B cell (primary cell): ENCODE results near the gene SEC16B. TPM values are rescaled to one million over a fixed set of nuclear protein-coding genes. Genes with fewer than 3 reads are reported as not detected.

Source experiments
- ATAC-seq: fragments of 200-7000 bp; cut with Tn5 transposase; one replicate; pipeline ENCODE4 v1.10.0; 2021; ENCODE audit warnings: low read depth, mild to moderate bottlenecking, moderate number of reproducible peaks, moderate library complexity
- CTCF ChIA-PET: fragments of 350-600 bp; sonication (Branson Sonifier 250); formaldehyde crosslinking; loops from one replicate; lab custom pipeline; 2021; ENCODE audit warnings: antibody characterized with exemption, inconsistent platforms; lab: Charles Lee
- POLR2A ChIA-PET: fragments of 350-600 bp; sonication (Branson Sonifier 250); formaldehyde crosslinking; loops from one replicate; lab custom pipeline; 2021; ENCODE audit warnings: antibody characterized with exemption; lab: Charles Lee
- DNase-seq: peaks from one replicate; pipeline ENCODE4 v3.0.0; 2013
- H2AFZ ChIP-seq: 2 replicates; pipeline ENCODE4 v1.6.1; 2012; ENCODE audit warnings: mild to moderate bottlenecking, low read depth, low read length; ENCODE audit not compliant: insufficient read depth, poor library complexity, severe bottlenecking
- H3K27ac ChIP-seq, 2 donors: 1 replicate in 1 of 2; 2 replicates in 1 of 2; pipeline ENCODE4 v1.5.1; 2012 to 2013; ENCODE audit warnings: low read length in 2 of 2, mild to moderate bottlenecking in 2 of 2, moderate library complexity in 1 of 2
- H3K27me3 ChIP-seq, 4 experiments: fragments of 200-600 bp in 1 of 4; sonication (generic) in 1 of 4; replicated peaks in 1 of 4; 1 replicate in 2 of 4; 2 replicates in 2 of 4; pipeline versions ENCODE4 v1.6.1 to v1.7.0; 2013 to 2016; ENCODE audit warnings: low read length in 3 of 4, mild to moderate bottlenecking in 2 of 4, mixed read lengths in 1 of 4, moderate library complexity in 1 of 4; ENCODE audit not compliant: insufficient read depth in 4 of 4, control insufficient read depth in 3 of 4; ENCODE audit errors: control extremely low read depth in 1 of 4
- H3K36me3 ChIP-seq, 2 experiments: replicated peaks in 1 of 2; 1 replicate in 1 of 2; 2 replicates in 1 of 2; pipeline versions ENCODE4 v1.6.1 to v1.7.1; 2013; ENCODE audit warnings: low read length in 1 of 2; ENCODE audit not compliant: insufficient read depth in 2 of 2, control insufficient read depth in 1 of 2; ENCODE audit errors: control extremely low read depth in 1 of 2, extremely low read depth in 1 of 2
- H3K4me1 ChIP-seq, 2 donors: fragments of 200-600 bp in 1 of 2; sonication (generic) in 1 of 2; 1 replicate in 1 of 2; 2 replicates in 1 of 2; pipeline versions ENCODE4 v1.5.1 to v1.6.1; 2013 to 2017; ENCODE audit warnings: low read length in 2 of 2; ENCODE audit not compliant: control insufficient read depth in 2 of 2, insufficient read depth in 2 of 2
- H3K4me2 ChIP-seq: replicated peaks from 2 replicates; pipeline ENCODE3; 2012; ENCODE audit warnings: mild to moderate bottlenecking, low read depth, low read length; ENCODE audit not compliant: poor library complexity, severe bottlenecking
- H3K4me3 ChIP-seq, 5 experiments: fragments of 200-600 bp in 1 of 5; sonication (generic) in 1 of 5; 1 replicate in 3 of 5; 2 replicates in 2 of 5; pipeline versions ENCODE4 v1.5.1 to v1.7.0; 2011 to 2016; ENCODE audit warnings: low read length in 4 of 5, mild to moderate bottlenecking in 4 of 5, low read depth in 2 of 5, control low read depth in 1 of 5, moderate library complexity in 1 of 5; ENCODE audit not compliant: insufficient read depth in 1 of 5; ENCODE audit errors: control extremely low read depth in 1 of 5, extremely low read depth in 1 of 5
- H3K79me2 ChIP-seq: fragments of 200-600 bp; sonication (generic); one replicate; pipeline ENCODE4 v1.6.0; 2016; ENCODE audit warnings: low read length; ENCODE audit not compliant: control insufficient read depth, insufficient read depth
- H3K9ac ChIP-seq: fragments of 200-600 bp; sonication (generic); 2 replicates; pipeline ENCODE4 v1.6.1; 2017; ENCODE audit warnings: mild to moderate bottlenecking, low read length, moderate library complexity
- H3K9me3 ChIP-seq, 3 donors: one replicate each; pipeline versions ENCODE4 v1.6.1 to v1.7.1; 2013; ENCODE audit warnings: low read length in 2 of 3; ENCODE audit not compliant: control insufficient read depth in 2 of 3, insufficient read depth in 1 of 3; ENCODE audit errors: control extremely low read depth in 1 of 3
- H4K20me1 ChIP-seq: 2 replicates; pipeline ENCODE4 v1.6.0; 2012; ENCODE audit warnings: mild to moderate bottlenecking, low read length; ENCODE audit not compliant: insufficient read depth, control insufficient read depth, poor library complexity, severe bottlenecking
- H3K27ac Mint-ChIP-seq: one replicate; pipeline ENCODE4 v1.8.0; 2021; ENCODE audit warnings: mixed read lengths
- H3K27me3 Mint-ChIP-seq: one replicate; pipeline ENCODE4 v1.8.0; 2021; ENCODE audit warnings: mixed read lengths
- H3K4me1 Mint-ChIP-seq: one replicate; pipeline ENCODE4 v1.8.0; 2021; ENCODE audit warnings: mixed read lengths
- H3K4me3 Mint-ChIP-seq: one replicate; pipeline ENCODE4 v1.8.0; 2021; ENCODE audit warnings: mixed read lengths
- H3K9me3 Mint-ChIP-seq: one replicate; pipeline ENCODE4 v1.8.0; 2022; ENCODE audit warnings: mixed read lengths; ENCODE audit not compliant: insufficient read depth
- EZH2 ChIP-seq: IDR thresholded peaks from 2 replicates; pipeline ENCODE4 v1.6.1; 2012; ENCODE audit warnings: borderline replicate concordance, low read depth, mild to moderate bottlenecking, moderate library complexity, low read length; ENCODE audit not compliant: insufficient read depth, poor library complexity, severe bottlenecking
- WGBS: methylation state at CpG from one replicate; pipeline ENCODE4 v1.1.5; 2013; ENCODE audit warnings: missing lambda C conversion rate; ENCODE audit not compliant: insufficient coverage; 5-methylcytosine and 5-hydroxymethylcytosine counted together
- intact Hi-C: fragments of 100-400 bp; cut with micrococcal nuclease; formaldehyde crosslinking; loops from one replicate; pipeline ENCODE4 v1.10.0; 2022
- polyA plus RNA-seq: library from polyadenylated mRNA; depleted of rRNA; stranded (reverse); fragments of >200 nt; gene quantifications from 2 replicates; pipeline ENCODE4 v1.2.3, GENCODE V29; 2012
- total RNA-seq, 2 donors: library from RNA; stranded (reverse); fragments of 120-200 nt in 1 of 2; gene quantifications; 1 replicate in 1 of 2; 2 replicates in 1 of 2; pipeline versions ENCODE4 v1.2.3 to v1.2.4, GENCODE V29; 2013 to 2022
- TF ChIP-seq, protein P1 (sequence below): fragments of 200-600 bp; IDR thresholded peaks from one replicate; pipeline ENCODE4 v1.8.0; 2022; ENCODE audit warnings: antibody characterized with exemption, mild to moderate bottlenecking

Gene SEC16B
- total and polyA plus RNA-seq, 2 donors (not counting 1 experiment from before 2014, with no cell fraction given): 0.03 to 0.10 TPM

DNA sequence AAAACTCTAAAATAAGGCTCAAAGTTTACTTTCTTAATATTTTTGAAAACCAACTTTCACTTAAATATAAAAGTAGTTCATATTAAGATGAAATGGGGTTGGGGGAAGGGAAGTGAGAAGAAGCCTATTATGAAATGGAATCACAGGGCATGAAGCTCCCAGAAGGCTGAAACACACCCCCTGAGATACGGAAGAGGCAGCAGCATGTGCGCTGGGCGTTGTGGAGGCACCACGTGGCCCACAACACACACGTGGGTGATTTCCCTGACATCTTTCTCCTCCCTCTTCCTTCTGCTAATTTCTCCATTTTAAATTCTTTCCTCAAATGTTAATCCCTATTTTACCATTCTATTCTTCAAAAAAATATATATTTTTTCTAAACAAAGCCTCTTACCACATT lies 35.6 kb upstream of the SEC16B start:
- H3K79me2 ChIP-seq: no peaks in the 10 kb centered on the region
- H3K9me3 Mint-ChIP-seq: no peaks in the 10 kb centered on the region
- H3K36me3 ChIP-seq: no peaks in the 10 kb centered on the region
- peaks cover 28% of the 10 kb centered on the region for H3K27me3 Mint-ChIP-seq
- no peak overlapping the region for H3K4me3 ChIP-seq
- POLR2A ChIA-PET: no interaction called here
- no peak overlapping the region for H3K27ac Mint-ChIP-seq
- H3K4me3 Mint-ChIP-seq: no peak overlapping the region
- no peak overlapping the region for H3K9ac ChIP-seq
- WGBS: 69% methylated on average over 5 of the region's 5 CpGs
- H3K27ac ChIP-seq: no peak overlapping the region
- H3K4me1 Mint-ChIP-seq: no peaks in the 10 kb centered on the region
- H3K4me2 ChIP-seq: no peak overlapping the region
- no peaks in the 10 kb centered on the region for H3K27me3 ChIP-seq
- H4K20me1 ChIP-seq: no peaks in the 10 kb centered on the region
- CTCF ChIA-PET: interaction anchor here (0.6 kb wide), 1 partner anchor 150 kb away, joined by 5 read pairs; no protein-coding TSS in a partner anchor
- intact Hi-C loops: no loop called here
- ATAC-seq: no peak
- H3K4me1 ChIP-seq: no peaks in the 10 kb centered on the region
- no peaks in the 10 kb centered on the region for H3K9me3 ChIP-seq
- TF ChIP-seq EZH2: no peak
- TF ChIP-seq, protein P1, sequence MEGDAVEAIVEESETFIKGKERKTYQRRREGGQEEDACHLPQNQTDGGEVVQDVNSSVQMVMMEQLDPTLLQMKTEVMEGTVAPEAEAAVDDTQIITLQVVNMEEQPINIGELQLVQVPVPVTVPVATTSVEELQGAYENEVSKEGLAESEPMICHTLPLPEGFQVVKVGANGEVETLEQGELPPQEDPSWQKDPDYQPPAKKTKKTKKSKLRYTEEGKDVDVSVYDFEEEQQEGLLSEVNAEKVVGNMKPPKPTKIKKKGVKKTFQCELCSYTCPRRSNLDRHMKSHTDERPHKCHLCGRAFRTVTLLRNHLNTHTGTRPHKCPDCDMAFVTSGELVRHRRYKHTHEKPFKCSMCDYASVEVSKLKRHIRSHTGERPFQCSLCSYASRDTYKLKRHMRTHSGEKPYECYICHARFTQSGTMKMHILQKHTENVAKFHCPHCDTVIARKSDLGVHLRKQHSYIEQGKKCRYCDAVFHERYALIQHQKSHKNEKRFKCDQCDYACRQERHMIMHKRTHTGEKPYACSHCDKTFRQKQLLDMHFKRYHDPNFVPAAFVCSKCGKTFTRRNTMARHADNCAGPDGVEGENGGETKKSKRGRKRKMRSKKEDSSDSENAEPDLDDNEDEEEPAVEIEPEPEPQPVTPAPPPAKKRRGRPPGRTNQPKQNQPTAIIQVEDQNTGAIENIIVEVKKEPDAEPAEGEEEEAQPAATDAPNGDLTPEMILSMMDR: no peak
- no peak for DNase-seq
- no peak overlapping the region for H2AFZ ChIP-seq

DNA sequence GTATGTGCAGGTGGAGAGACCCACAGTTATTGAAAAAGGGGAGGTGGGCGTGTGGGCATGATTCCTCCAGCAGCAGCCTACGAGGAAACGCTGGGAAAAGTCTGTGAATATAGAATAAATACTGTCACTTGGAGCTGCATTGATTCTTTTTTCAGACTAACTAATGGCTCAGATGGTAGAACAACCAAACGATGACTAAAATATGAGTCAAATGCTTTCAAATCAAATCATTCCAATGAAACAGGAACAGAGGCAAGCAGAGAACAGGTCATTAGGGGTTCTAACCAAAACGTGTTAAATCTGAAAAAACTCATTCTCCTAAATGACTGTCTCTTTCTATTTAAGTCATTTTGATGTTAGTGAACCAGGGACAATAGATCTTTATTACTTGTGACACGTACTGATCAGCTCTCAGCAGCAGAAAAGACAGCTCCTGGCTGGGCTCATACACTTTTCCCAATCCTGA lies 35.1 kb upstream of the SEC16B start:
- Histone ChIP-seq H3K36me3 (no peaks in the 10 kb centered on the region), H3K9me3 (no peaks in the 10 kb centered on the region), H3K4me2 (no peak overlapping the region), H3K9ac (no peak overlapping the region), H2AFZ (no peak overlapping the region), H3K4me3 (no peak overlapping the region), H3K27me3 (no peaks in the 10 kb centered on the region), H4K20me1 (no peaks in the 10 kb centered on the region), H3K79me2 (no peaks in the 10 kb centered on the region), H3K4me1 (no peaks in the 10 kb centered on the region), H3K27ac (no peak overlapping the region)
- ATAC-seq: no peak
- intact Hi-C loops: no loop called here
- Mint-ChIP-seq H3K9me3 (no peaks in the 10 kb centered on the region), H3K4me3 (no peak overlapping the region), H3K27me3 (peaks cover 31% of the 10 kb centered on the region), H3K27ac (no peak overlapping the region), H3K4me1 (no peaks in the 10 kb centered on the region)
- no peak for DNase-seq
- CTCF ChIA-PET: interaction anchor here (0.6 kb wide), 1 partner anchor 151 kb away, joined by 5 read pairs; no protein-coding TSS in a partner anchor
- 100% methylated on average over 1 of the region's 6 CpGs for WGBS
- TF ChIP-seq, protein P1: no peak
- TF ChIP-seq EZH2: no peak
- POLR2A ChIA-PET: no interaction called here
